Measurements from ENCODE around the gene THAP9.

THAP9 gene

DNA sequence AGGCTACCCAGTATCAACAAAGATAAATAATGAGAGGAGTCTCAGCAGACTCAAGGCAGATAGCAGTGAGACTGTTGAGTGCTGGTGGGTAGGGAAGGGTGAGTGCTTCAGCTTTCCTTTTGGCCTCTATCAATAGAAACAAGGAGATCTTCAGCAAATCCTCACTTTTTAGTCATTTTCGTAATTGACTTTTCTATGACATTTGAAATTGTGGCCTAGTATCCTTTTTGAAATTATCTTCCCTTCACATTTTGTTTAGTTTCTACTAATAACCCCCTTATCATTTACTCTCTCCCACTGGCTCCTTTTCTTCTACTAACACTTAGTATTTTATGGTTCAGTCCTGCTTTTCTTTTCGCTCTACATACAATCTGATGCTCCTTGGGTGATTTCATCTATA is 65.2 kb downstream of the THAP9 start:
- DNase-seq: no peak

DNA sequence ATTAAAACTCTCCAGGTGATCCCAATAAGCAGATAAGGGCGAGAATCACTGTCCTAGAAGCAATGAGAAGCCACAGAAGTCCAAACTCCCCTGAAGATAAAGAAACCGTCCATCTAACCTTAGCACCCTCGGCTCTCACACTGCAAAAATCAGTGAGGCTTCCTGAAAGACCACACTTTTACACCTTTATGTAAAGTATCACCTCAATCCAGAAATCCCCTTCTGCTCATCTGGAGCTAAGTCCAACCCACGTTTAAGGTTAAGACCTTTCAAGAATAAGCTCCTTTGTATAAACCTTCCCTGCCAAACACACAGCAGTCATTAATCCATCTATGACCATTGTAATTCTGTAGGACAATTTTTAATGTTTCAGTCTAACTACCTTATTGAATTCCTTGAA is 68.4 kb downstream of the THAP9 start:
- no peak for DNase-seq

GRCh38 chr4:82969414-82969813 is 68.9 kb downstream of the THAP9 start:
- DNase-seq: no peak

Data from MV-4-11 (cell line).